HS-5 (cell line): ENCODE results near the gene NDST4.
A peak's percentile ranks its signal among the peaks of the same experiment; 100 is the strongest.
"Not testable (repeated sequence)": the region's sequence is repeated elsewhere in the genome, so short reads cannot be mapped to it uniquely, and the experiment has no call there.

Experiments used
- DNase-seq: peaks from one replicate; pipeline ENCODE4 v3.0.0-alpha.2; 2012; ENCODE audit warnings: low read depth

The NDST4 gene

GRCh38 chr4:115053313-115053712, 60.1 kb downstream of the NDST4 start:
- no peak for DNase-seq

DNA sequence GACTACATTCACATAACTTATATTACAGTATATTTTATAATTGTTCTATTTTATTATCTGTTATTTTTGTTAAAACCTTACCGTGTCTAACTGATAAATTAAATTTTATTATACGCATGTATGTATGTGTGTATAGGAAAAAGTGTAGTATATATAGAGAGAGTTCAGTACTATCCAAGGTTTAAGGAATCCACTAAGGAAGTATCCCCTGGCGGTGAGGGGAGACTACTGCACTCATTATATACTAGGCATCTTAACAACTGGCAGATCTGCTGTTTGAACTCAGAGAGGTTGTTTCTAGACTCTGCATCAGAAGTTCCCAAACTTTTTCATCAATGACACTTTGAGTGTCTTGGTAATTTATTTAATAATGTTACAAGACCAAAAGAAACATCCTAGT, 70.9 kb downstream of the NDST4 start:
- DNase-seq, result no peak

DNA sequence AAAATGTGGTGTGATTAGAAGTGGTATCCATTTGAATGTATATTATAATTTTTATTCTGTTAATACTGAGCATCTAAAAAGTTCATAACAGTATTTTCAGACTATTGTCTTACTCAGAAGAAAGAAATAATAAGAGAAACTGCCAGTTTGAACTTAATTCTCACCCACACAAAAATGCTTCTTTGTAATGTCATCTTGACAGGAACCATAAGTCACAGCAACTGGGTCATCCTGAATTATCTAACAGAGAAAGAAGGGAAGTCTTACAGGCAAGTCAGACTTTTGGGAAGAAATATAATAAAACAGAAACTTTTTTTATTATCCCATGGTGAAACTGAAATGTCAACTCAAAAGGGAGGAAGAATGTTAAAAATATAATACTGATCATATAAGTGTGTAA, 83.1 kb downstream of the NDST4 start:
- no peak for DNase-seq

- no peak for DNase-seq
These were observed 84.6 kb downstream of the NDST4 start for GRCh38 chr4:115028682-115029410.

GRCh38 chr4:114999880-115000279, 113.5 kb downstream of the NDST4 start:
- DNase-seq, result no peak

DNA sequence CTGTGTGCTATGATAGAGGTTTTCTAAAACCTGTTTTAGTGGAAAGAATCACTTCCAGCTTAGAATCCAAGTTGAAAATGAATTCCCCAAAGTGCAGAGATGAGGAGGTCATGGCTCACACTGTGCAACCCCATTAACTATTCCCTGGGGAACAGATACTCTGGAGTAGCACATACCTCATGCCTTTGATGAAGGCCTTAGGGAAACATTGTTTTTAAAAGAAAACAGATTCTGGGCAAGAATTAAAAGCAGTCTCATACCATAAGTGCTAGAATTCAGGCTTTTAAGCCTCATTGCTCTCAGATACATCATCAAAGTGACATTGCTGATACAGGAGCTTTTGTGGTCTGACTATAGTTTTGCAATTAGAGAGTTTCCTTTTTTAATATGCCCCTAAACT, 115.1 kb downstream of the NDST4 start:
- no peak for DNase-seq

- DNase-seq, result peak; percentile 15
These were observed 115.7 kb downstream of the NDST4 start for GRCh38 chr4:114997576-114998247.

DNA sequence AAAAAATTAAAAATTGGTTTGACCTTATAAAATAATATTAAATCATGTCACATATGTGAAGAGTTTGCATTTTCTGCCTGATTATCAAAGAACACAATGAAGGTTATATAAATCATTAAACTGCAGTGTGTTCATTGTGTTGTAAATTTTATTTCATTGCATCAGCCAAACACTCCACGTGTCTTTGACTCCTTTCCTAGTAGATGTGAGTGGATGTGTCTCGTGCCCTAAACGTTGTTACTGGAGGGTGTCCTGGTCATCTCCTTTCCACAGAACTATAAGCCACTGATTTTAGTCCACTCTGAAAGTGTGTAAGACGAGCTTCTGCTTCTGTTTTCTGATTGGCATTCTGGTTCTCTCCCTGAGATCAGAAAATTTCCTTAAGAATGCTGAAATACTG, 127.3 kb downstream of the NDST4 start:
- no peak for DNase-seq

DNA sequence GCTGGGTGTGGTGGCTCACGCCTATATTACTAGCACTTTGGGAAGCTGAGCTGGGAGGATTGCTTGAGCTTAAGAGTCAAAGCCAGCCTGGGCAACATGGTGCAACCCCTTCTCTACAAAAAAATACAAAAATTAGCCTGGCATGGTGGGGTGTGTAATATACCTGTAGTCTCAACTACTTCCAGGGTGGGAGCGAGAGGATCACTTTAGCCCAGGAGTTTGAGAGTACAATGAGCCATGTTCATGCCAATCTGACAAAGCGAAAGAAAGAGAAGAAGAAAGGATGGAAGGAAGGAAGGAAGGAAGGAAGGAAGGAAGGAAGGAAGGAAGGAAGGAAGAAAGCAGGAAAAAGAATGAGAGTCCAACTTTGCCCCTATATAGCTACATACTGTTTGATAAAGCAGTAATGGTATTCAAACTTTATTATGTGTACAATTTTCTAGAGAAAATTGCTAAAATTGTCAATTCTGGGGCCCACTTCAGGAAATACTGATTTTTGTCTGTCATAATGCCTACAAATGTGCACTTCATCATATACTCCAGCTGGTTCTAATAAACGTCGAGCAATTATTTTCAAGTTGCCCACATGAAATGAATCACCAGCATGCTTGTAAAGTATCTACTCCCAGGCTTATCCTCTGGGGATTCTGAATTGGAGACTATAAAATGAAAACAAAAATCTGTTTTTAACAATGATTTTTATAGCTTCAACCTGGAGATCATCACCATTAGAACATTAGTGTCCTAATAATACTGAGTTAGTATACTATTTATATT, 132.3 kb downstream of the NDST4 start:
- peak; percentile 45 for DNase-seq

- DNase-seq, result not testable (repeated sequence)
These were observed 133.0 kb downstream of the NDST4 start for GRCh38 chr4:114980399-114980798.

GRCh38 chr4:114976901-114977300, 136.5 kb downstream of the NDST4 start:
- no peak for DNase-seq

DNA sequence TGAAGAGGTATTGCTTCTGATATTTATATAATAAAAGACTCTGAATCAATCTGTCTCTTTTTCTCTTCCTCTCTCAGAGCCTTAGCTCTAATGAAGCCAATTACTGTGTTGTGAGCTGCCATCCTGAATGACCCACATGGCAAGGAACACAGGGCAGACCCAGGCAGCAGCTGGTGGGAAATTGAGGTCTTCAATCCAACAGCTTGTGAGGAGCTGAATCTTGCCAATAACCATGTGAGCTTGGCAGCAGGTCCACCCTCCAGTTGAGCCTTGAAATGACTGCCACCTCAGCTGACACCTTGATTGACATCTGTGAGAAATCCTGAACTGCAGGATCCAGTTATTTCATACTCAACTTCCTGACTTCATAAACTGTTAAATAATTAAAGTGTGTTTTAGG, 149.4 kb downstream of the NDST4 start:
- DNase-seq, result no peak

GRCh38 chr4:114945616-114946015, 167.8 kb downstream of the NDST4 start:
- no peak for DNase-seq

DNA sequence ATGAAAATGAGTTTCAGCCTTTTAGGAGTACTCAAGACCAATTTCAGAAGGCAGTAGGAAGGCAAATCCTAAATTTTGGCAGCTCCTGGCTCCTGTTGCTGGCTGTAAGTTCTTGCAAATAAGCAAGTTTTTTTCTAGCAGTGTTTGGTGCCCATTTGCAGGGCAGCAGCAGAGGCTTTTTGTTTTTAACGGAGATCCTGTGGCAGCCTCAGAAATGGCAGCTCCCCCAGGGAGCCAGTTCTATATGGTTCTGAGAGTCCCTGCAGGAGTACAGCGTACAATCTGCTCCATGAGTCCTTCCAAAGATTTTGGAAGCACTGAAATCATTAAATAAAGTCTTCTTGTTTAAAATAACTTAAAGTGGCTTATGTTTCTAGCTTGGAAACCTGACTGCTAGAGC, 171.9 kb downstream of the NDST4 start:
- DNase-seq, result no peak

- no peak for DNase-seq
These were observed 185.5 kb downstream of the NDST4 start for GRCh38 chr4:114927881-114928280.

DNA sequence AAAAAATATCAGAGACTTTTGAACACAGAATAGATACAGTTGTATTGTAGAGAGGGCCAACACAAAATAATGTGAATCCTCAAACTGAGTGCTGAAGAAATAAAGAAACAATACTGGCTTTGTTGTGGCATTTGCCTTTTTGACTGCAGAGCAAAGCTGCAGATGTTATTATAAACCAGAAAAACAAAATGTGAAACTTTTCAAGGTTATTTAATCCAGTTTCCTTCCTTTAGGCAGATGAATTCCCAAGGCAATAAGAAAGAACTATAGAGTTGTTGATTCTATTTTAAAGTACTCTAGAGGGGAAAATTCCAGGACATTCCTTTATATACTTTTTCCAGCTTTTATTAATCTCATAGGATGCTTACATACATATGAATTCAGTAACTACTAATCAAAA, 186.8 kb downstream of the NDST4 start:
- no peak for DNase-seq

DNA sequence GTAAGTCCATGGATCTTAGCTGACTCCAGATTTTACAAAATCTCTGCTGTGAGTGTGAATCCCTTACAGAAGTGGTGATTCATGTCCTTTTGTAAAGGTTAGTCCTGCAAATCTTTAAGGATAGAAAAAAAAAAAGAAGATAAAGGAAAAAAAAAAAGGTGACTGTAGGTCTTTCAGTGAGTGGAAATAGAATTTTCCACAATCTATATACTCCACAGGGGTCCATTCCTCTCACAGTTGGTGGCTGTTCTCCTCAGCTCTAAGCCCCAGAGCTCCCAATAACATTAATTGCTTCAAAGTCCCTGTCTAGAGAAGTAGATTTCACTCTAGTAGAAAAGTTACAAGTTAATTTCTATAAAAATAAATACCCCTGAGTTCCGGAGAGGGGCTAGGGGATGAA, 189.1 kb downstream of the NDST4 start:
- no peak for DNase-seq

GRCh38 chr4:114922592-114922933, 190.9 kb downstream of the NDST4 start:
- DNase-seq, result no peak

DNA sequence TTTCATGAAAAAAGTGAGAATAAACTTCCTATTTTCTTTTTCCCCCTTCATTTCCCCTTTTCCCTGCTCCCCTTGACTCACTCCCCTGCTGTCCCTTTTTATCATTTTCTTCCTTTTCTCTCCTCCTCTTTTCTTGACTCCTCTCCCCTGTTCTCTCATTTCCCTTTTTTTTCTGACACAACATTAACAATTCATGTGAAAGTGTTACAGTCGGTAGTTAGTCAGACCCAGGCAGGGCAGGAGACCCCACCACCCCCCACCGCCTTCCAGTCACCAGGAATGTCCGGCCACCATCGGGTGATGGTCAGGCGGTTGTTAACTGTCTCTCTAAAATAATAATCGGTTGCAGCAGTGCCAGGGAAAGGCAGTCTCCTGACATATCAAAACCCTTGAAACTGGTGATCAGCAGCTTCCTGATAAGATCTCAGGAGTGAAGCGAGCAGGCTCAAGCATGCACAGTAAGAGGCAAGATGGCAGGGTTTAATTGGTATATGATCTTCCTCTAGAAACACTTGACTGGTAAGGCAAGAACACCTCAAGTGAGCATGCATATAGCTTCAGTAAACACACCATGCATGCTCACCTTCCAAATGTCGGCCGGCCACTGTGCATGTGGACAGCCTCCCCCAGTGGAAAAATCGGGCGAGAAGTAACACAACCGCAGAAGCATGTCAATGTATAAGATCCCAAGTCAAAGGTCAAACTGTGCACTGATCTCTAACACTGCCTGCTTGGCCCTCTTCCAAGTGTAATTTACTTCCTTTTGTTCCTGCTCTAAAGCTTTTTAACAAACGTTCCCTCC, 191.4 kb downstream of the NDST4 start:
- DNase-seq, result no peak

DNA sequence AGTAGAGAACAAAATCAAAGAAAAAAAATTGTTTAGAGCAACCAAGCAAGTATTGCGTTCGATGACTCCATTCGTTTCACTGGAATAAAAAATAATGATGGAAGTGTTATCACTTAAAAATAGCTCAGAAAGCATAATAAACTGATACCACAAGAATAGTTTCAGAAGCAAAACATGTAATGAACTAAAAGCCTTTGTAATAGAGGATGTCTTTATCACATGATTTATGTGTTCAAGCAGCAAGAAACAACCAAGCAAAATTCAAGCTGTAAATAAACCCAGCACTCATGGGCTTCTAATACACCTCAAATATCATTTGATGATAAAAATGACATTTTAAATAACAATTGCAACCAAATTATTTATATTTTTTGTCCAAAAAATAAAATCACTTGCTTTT, 192.2 kb downstream of the NDST4 start:
- no peak for DNase-seq

- no peak for DNase-seq
These were observed 202.3 kb downstream of the NDST4 start for GRCh38 chr4:114911111-114911510.

- no peak for DNase-seq
These were observed 205.9 kb downstream of the NDST4 start for GRCh38 chr4:114907568-114907967.
